CD14-positive monocyte (primary cell): ENCODE data around the gene RSAD2. TPM values are rescaled to one million over a fixed set of nuclear protein-coding genes. Genes with fewer than 3 reads are reported as not detected.

Source experiments
- DNase-seq, 3 donors: peaks; one replicate each; pipeline ENCODE4 v3.0.0-alpha.2; 2011 to 2022
- H2AFZ ChIP-seq: 2 replicates; pipeline ENCODE4 v1.6.0; 2012; ENCODE audit warnings: mild to moderate bottlenecking, low read depth, low read length, inconsistent platforms; ENCODE audit not compliant: insufficient read depth, poor library complexity, severe bottlenecking
- H3K27ac ChIP-seq, 2 donors: 1 replicate in 1 of 2; 2 replicates in 1 of 2; pipeline ENCODE4 v1.5.1; 2012 to 2013; ENCODE audit warnings: low read length in 2 of 2, control low read depth in 1 of 2, inconsistent platforms in 1 of 2, low read depth in 1 of 2, mild to moderate bottlenecking in 1 of 2
- H3K27me3 ChIP-seq, 2 donors: one replicate each; pipeline versions ENCODE4 v1.6.0 to v1.6.1; 2011 to 2013; ENCODE audit warnings: low read length in 2 of 2; ENCODE audit not compliant: control insufficient read depth in 2 of 2, insufficient read depth in 2 of 2
- H3K36me3 ChIP-seq, 2 donors: replicated peaks in 1 of 2; 1 replicate in 1 of 2; 2 replicates in 1 of 2; pipeline versions ENCODE4 v1.5.1 to v1.6.1; 2012 to 2013; ENCODE audit warnings: low read length in 2 of 2, control low read depth in 1 of 2, inconsistent platforms in 1 of 2, mild to moderate bottlenecking in 1 of 2; ENCODE audit not compliant: insufficient read depth in 2 of 2, control insufficient read depth in 1 of 2
- H3K4me1 ChIP-seq, 2 donors: 1 replicate in 1 of 2; 2 replicates in 1 of 2; pipeline versions ENCODE4 v1.5.1 to v1.6.1; 2012 to 2013; ENCODE audit warnings: low read length in 2 of 2, control low read depth in 1 of 2, inconsistent platforms in 1 of 2, mild to moderate bottlenecking in 1 of 2, moderate library complexity in 1 of 2; ENCODE audit not compliant: insufficient read depth in 2 of 2, control insufficient read depth in 1 of 2
- H3K4me2 ChIP-seq: replicated peaks from 2 replicates; pipeline ENCODE3; 2012; ENCODE audit warnings: low read length, moderate library complexity, mild to moderate bottlenecking; ENCODE audit not compliant: poor library complexity, severe bottlenecking; ENCODE audit errors: extremely low read depth
- H3K4me3 ChIP-seq, 3 experiments: fragments of 200-600 bp in 1 of 3; sonication (generic) in 1 of 3; replicated peaks in 1 of 3; 1 replicate in 2 of 3; 2 replicates in 1 of 3; pipeline ENCODE4 v1.5.1; 2011 to 2013; ENCODE audit warnings: low read length in 3 of 3, mild to moderate bottlenecking in 3 of 3, control low read depth in 2 of 3, low read depth in 2 of 3, inconsistent platforms in 1 of 3, moderate library complexity in 1 of 3
- H3K79me2 ChIP-seq: 2 replicates; pipeline ENCODE4 v1.6.0; 2012; ENCODE audit warnings: mild to moderate bottlenecking, control low read depth, inconsistent platforms, low read length, moderate library complexity; ENCODE audit not compliant: insufficient read depth
- H3K9ac ChIP-seq: 2 replicates; pipeline ENCODE4 v1.6.0; 2017; ENCODE audit warnings: low read length, mild to moderate bottlenecking; ENCODE audit not compliant: insufficient read depth, poor library complexity, severe bottlenecking
- H3K9me3 ChIP-seq, 2 donors: replicated peaks in 1 of 2; 1 replicate in 1 of 2; 2 replicates in 1 of 2; pipeline versions ENCODE4 v1.5.1 to v1.6.1; 2012 to 2013; ENCODE audit warnings: low read length in 2 of 2, control low read depth in 1 of 2; ENCODE audit not compliant: control insufficient read depth in 1 of 2, insufficient read depth in 1 of 2
- H4K20me1 ChIP-seq: 2 replicates; pipeline ENCODE4 v1.6.0; 2012; ENCODE audit warnings: mild to moderate bottlenecking, low read length, control low read depth, moderate library complexity; ENCODE audit not compliant: insufficient read depth
- H3K27ac Mint-ChIP-seq, 7 donors: one replicate each; pipeline ENCODE4 v1.8.0; 2020; ENCODE audit warnings: mild to moderate bottlenecking in 7 of 7, mixed read lengths in 7 of 7, moderate library complexity in 6 of 7, inconsistent platforms in 2 of 7
- H3K27me3 Mint-ChIP-seq, 3 donors: one replicate each; pipeline ENCODE4 v1.8.0; 2021 to 2022; ENCODE audit warnings: low read depth in 3 of 3, mild to moderate bottlenecking in 3 of 3, mixed read lengths in 3 of 3, moderate library complexity in 3 of 3, inconsistent platforms in 1 of 3
- H3K36me3 Mint-ChIP-seq, 2 donors: one replicate each; pipeline ENCODE4 v1.8.0; 2020; ENCODE audit warnings: mixed read lengths in 2 of 2, inconsistent platforms in 1 of 2, mild to moderate bottlenecking in 1 of 2
- H3K4me1 Mint-ChIP-seq: one replicate; pipeline ENCODE4 v1.8.0; 2020; ENCODE audit warnings: mild to moderate bottlenecking, mixed read lengths
- H3K4me3 Mint-ChIP-seq, 2 donors: one replicate each; pipeline ENCODE4 v1.8.0; 2020; ENCODE audit warnings: mild to moderate bottlenecking in 2 of 2, mixed read lengths in 2 of 2, moderate library complexity in 1 of 2
- H3K9me3 Mint-ChIP-seq, 7 donors: one replicate each; pipeline ENCODE4 v1.8.0; 2020 to 2022; ENCODE audit warnings: mixed read lengths in 7 of 7, mild to moderate bottlenecking in 6 of 7, moderate library complexity in 6 of 7, inconsistent platforms in 2 of 7
- CTCF ChIP-seq: fragments of 200-600 bp; IDR thresholded peaks from one replicate; pipeline ENCODE4 v1.8.0; 2022; ENCODE audit warnings: antibody characterized with exemption, mild to moderate bottlenecking
- WGBS: methylation state at CpG from one replicate; pipeline ENCODE4 v1.1.5; 2013; ENCODE audit warnings: missing lambda C conversion rate; ENCODE audit not compliant: insufficient coverage; 5-methylcytosine and 5-hydroxymethylcytosine counted together
- intact Hi-C, 2 donors: fragments of 100-400 bp; cut with micrococcal nuclease; formaldehyde crosslinking; loops; one replicate each; pipeline versions ENCODE4 v1.15.0 to v1.15.1; 2023
- polyA plus RNA-seq, 3 donors: library from polyadenylated mRNA; depleted of rRNA in 1 of 3; unstranded in 2 of 3; stranded (reverse) in 1 of 3; fragments of 300-500 nt in 2 of 3; fragments of >200 nt in 1 of 3; fragmentation: Illumina TruSeq in 2 of 3; gene quantifications; 1 replicate in 2 of 3; 2 replicates in 1 of 3; pipeline ENCODE4 v1.2.3, GENCODE V29; 2012 to 2021

RSAD2 gene
- polyA plus RNA-seq, 3 donors = 6.0 to 12.6 (median 10.3) TPM

- no CpG with 5 or more reads among the region's 2 CpGs for WGBS
- TF ChIP-seq CTCF = no peak
- H3K9me3 ChIP-seq = peaks cover 5 to 6% of the 10 kb centered on the region in 2 donors
- Mint-ChIP-seq H3K9me3 (peaks cover 8 to 43% (median 28%) of the 10 kb centered on the region in 7 donors), H3K4me3 (no peak overlapping the region), H3K4me1 (peaks cover 2% of the 10 kb centered on the region), H3K36me3 (peaks cover 0 to 5% of the 10 kb centered on the region in 2 donors), H3K27ac (peak overlapping the region in 2 of 7 donors; percentile 20 to 66), H3K27me3 (peaks cover 0 to 5% (median 0%) of the 10 kb centered on the region in 3 donors)
- H3K9ac ChIP-seq = no peak overlapping the region
- no peak overlapping the region for H3K4me3 ChIP-seq
- DNase-seq = no peak
- no peaks in the 10 kb centered on the region for H3K4me1 ChIP-seq
- H3K27me3 ChIP-seq = no peaks in the 10 kb centered on the region
- intact Hi-C loops = no loop called here
- no peak overlapping the region for H2AFZ ChIP-seq
- H4K20me1 ChIP-seq = no peaks in the 10 kb centered on the region
- H3K4me2 ChIP-seq = no peak overlapping the region
- no peaks in the 10 kb centered on the region for H3K79me2 ChIP-seq
- H3K27ac ChIP-seq = no peak overlapping the region
- H3K36me3 ChIP-seq = no peaks in the 10 kb centered on the region
These were observed 44.3 kb upstream of the RSAD2 start for GRCh38 chr2:6833300-6833604.

GRCh38 chr2:6834163-6834562 is 43.4 kb upstream of the RSAD2 start:
- no peak overlapping the region for H3K27ac Mint-ChIP-seq
- intact Hi-C loops = no loop called here
- no peak for TF ChIP-seq CTCF
- H3K4me3 ChIP-seq = no peak overlapping the region
- H2AFZ ChIP-seq = no peak overlapping the region
- H3K27me3 Mint-ChIP-seq = peaks cover 0 to 5% (median 0%) of the 10 kb centered on the region in 3 donors
- no peaks in the 10 kb centered on the region for H3K27me3 ChIP-seq
- H3K79me2 ChIP-seq = no peaks in the 10 kb centered on the region
- H3K9me3 ChIP-seq = peaks cover 5 to 9% of the 10 kb centered on the region in 2 donors
- no peaks in the 10 kb centered on the region for H3K36me3 ChIP-seq
- no peaks in the 10 kb centered on the region for H3K4me1 ChIP-seq
- H3K27ac ChIP-seq = no peak overlapping the region
- no peak for DNase-seq
- H3K36me3 Mint-ChIP-seq = peaks cover 0 to 5% of the 10 kb centered on the region in 2 donors
- no peak overlapping the region for H3K4me3 Mint-ChIP-seq
- H3K4me1 Mint-ChIP-seq = peaks cover 2% of the 10 kb centered on the region
- no peak overlapping the region for H3K4me2 ChIP-seq
- H3K9ac ChIP-seq = no peak overlapping the region
- H4K20me1 ChIP-seq = no peaks in the 10 kb centered on the region
- peaks cover 8 to 45% (median 29%) of the 10 kb centered on the region in 7 donors for H3K9me3 Mint-ChIP-seq
